Ovary (tissue), 9 donors: ENCODE measurements around the gene TIMP2. TPM values are rescaled to one million over a fixed set of nuclear protein-coding genes. Genes with fewer than 3 reads are reported as not detected.

Source experiments
- DNase-seq, 5 donors: peaks; one replicate each; pipeline ENCODE4 v3.0.0-alpha.2; 2019 to 2020
- H3K27ac ChIP-seq, 2 donors: fragments of 200-600 bp; one replicate each; pipeline versions ENCODE4 v1.5.1 to v1.8.0; 2019 to 2022
- H3K27me3 ChIP-seq: fragments of 200-600 bp; one replicate; pipeline ENCODE4 v1.8.0; 2022
- H3K36me3 ChIP-seq: fragments of 200-600 bp; sonication (generic); one replicate; pipeline ENCODE4 v1.5.1; 2019
- H3K4me1 ChIP-seq: one replicate; pipeline ENCODE4 v1.8.1; 2013; ENCODE audit warnings: mild to moderate bottlenecking, moderate library complexity; ENCODE audit not compliant: insufficient read depth
- H3K4me3 ChIP-seq: fragments of 200-600 bp; sonication (generic); one replicate; pipeline ENCODE4 v1.5.1; 2017
- H3K9me3 ChIP-seq, 2 donors: fragments of 200-600 bp in 1 of 2; sonication (generic) in 1 of 2; one replicate each; pipeline versions ENCODE4 v1.5.1 to v1.8.1; 2013 to 2019; ENCODE audit warnings: mild to moderate bottlenecking in 1 of 2, moderate library complexity in 1 of 2
- CTCF ChIP-seq, 3 donors: fragments of 450-650 bp in 2 of 3; fragments of 200-600 bp in 1 of 3; IDR thresholded peaks; one replicate each; pipeline versions ENCODE4 v1.5.1 to v1.8.0; 2016 to 2022; ENCODE audit warnings: antibody characterized with exemption in 3 of 3, mild to moderate bottlenecking in 1 of 3
- EP300 ChIP-seq: sonication (generic); formaldehyde crosslinking; IDR thresholded peaks from one replicate; pipeline ENCODE4 v1.6.1; 2017; ENCODE audit warnings: antibody characterized with exemption
- POLR2A ChIP-seq: fragments of 450-650 bp; IDR thresholded peaks from one replicate; pipeline ENCODE4 v1.6.1; 2017; ENCODE audit warnings: antibody characterized with exemption, mild to moderate bottlenecking, moderate library complexity
- WGBS, 3 donors: extraction: QIAGEN DNeasy Blood & Tissue Kit in 1 of 3; methylation state at CpG; one replicate each; pipeline versions ENCODE4 v1.1.5 to v1.1.7; 2013 to 2017; 5-methylcytosine and 5-hydroxymethylcytosine counted together
- intact Hi-C, 4 donors: fragments of 100-400 bp; cut with DNase I; formaldehyde crosslinking; loops; one replicate each; pipeline versions ENCODE4 v1.11.0 to v1.15.1; 2022 to 2023
- polyA plus RNA-seq, 2 donors: library from polyadenylated mRNA; stranded (reverse); fragments of 200-250 nt in 1 of 2; fragments of 350-450 nt in 1 of 2; fragmentation: Illumina TruSeq in 1 of 2; extraction: RNeasy Lipid Tissue Mini Kit (QIAGEN cat#74804) in 1 of 2; gene quantifications; one replicate each; pipeline ENCODE4 v1.2.3, GENCODE V29; 2013 to 2014
- total RNA-seq, 7 donors: library from RNA; depleted of rRNA in 2 of 7; stranded (reverse); fragments of >200 nt in 2 of 7; fragmentation: NEBNext Ultra II Directional in 3 of 7; extraction: Animal tissue kit (Norgen Biotek cat#: 25700) in 3 of 7; gene quantifications; one replicate each; pipeline versions ENCODE4 v1.1.0 to v1.2.4, GENCODE V29; 2016 to 2023
- donor health status: DM: no; HTN: no; CAD: no; lungs with moderate emphysema.
- donor health status: DM: no; HTN: no; CAD: no.
- donor health status: Bipolar disorder and iron deficiency.
- donor health status: DM: yes; HTN: yes; CAD: no.
- donor health status: DM: no; HTN: no; CAD: no.
- donor health status: DM: yes; HTN: yes; CAD: no.

TIMP2 gene
- total and polyA plus RNA-seq, 9 donors = 221 to 1,422 (median 693) TPM

- H3K36me3 ChIP-seq = no peaks in the 10 kb centered on the region
- intact Hi-C loops = no loop called here
These were observed 108.1 kb downstream of the TIMP2 start for GRCh38 chr17:78817123-78817522.

DNA sequence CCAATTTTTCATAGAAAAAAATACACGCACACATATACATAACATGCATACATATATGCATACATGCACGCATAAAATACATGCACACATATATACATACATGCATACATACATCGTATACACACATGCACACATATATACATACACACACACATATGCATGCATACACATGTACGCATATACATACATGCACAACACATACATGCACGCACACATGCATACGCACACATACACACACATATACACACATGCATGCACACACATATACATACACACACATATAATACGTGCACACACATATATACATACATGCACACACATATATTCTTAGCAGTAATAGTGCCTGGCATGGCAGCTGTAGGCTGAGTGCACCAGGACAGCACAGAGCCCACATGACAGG, 109.5 kb downstream of the TIMP2 start:
- 81 to 83% (median 81%) methylated on average over 7 of the region's 7 CpGs for WGBS, 3 donors
- no peaks in the 10 kb centered on the region for H3K27me3 ChIP-seq
- no peak for TF ChIP-seq EP300
- TF ChIP-seq CTCF (IDR thresholded peaks at IDR 0.05) = no peak
- intact Hi-C loops = no loop called here
- no peaks in the 10 kb centered on the region for H3K9me3 ChIP-seq
- H3K27ac ChIP-seq = no peak overlapping the region
- no peaks in the 10 kb centered on the region for H3K4me1 ChIP-seq
- no peaks in the 10 kb centered on the region for H3K36me3 ChIP-seq
- no peak overlapping the region for H3K4me3 ChIP-seq
- DNase-seq = no peak

More at GRCh38 chr17:78817123-78817522, 108.1 kb downstream of the TIMP2 start:
- H3K27ac ChIP-seq = no peak overlapping the region
- no peak for DNase-seq
- no peak overlapping the region for H3K4me3 ChIP-seq
- no peaks in the 10 kb centered on the region for H3K4me1 ChIP-seq
- 86 to 91% (median 86%) methylated on average over 6 of the region's 6 CpGs for WGBS, 3 donors
- no peaks in the 10 kb centered on the region for H3K27me3 ChIP-seq
- no peaks in the 10 kb centered on the region for H3K9me3 ChIP-seq
- TF ChIP-seq EP300 (no peak), POLR2A (no peak), CTCF (IDR thresholded peaks at IDR 0.05) (no peak)

GRCh38 chr17:78812855-78813254, 112.3 kb downstream of the TIMP2 start:
- H3K27ac ChIP-seq = no peak overlapping the region

GRCh38 chr17:78808163-78808562, 117.0 kb downstream of the TIMP2 start:
- H3K36me3 ChIP-seq = no peaks in the 10 kb centered on the region
- WGBS, 3 donors = 59 to 67% (median 67%) methylated on average over 4 of the region's 4 CpGs
- H3K27ac ChIP-seq = no peak overlapping the region

More at GRCh38 chr17:78812855-78813254, 112.3 kb downstream of the TIMP2 start:
- H3K4me3 ChIP-seq = no peak overlapping the region
- TF ChIP-seq EP300 (no peak), POLR2A (no peak), CTCF (IDR thresholded peaks at IDR 0.05) (no peak)
- intact Hi-C loops = no loop called here
- no peaks in the 10 kb centered on the region for H3K4me1 ChIP-seq
- no peaks in the 10 kb centered on the region for H3K9me3 ChIP-seq
- H3K27me3 ChIP-seq = no peaks in the 10 kb centered on the region
- no peaks in the 10 kb centered on the region for H3K36me3 ChIP-seq
- WGBS, 3 donors = 66 to 71% (median 69%) methylated on average over 8 of the region's 8 CpGs
- DNase-seq = no peak

More at GRCh38 chr17:78808163-78808562, 117.0 kb downstream of the TIMP2 start:
- Histone ChIP-seq H3K27me3 (no peaks in the 10 kb centered on the region), H3K4me1 (no peaks in the 10 kb centered on the region), H3K4me3 (no peak overlapping the region), H3K9me3 (no peaks in the 10 kb centered on the region)
- intact Hi-C loops = no loop called here
- DNase-seq = no peak
- TF ChIP-seq CTCF (IDR thresholded peaks at IDR 0.05) = no peak
- no peak for TF ChIP-seq EP300
- TF ChIP-seq POLR2A = no peak
